Ovary (tissue), 3 donors: ENCODE data around the gene SEPTIN7.

Source experiments
- CTCF ChIP-seq, 3 donors: fragments of 450-650 bp in 2 of 3; fragments of 200-600 bp in 1 of 3; IDR thresholded peaks; one replicate each; pipeline versions ENCODE4 v1.5.1 to v1.8.0; 2016 to 2022; ENCODE audit warnings: antibody characterized with exemption in 3 of 3, mild to moderate bottlenecking in 1 of 3
- POLR2A ChIP-seq: fragments of 450-650 bp; IDR thresholded peaks from one replicate; pipeline ENCODE4 v1.6.1; 2017; ENCODE audit warnings: antibody characterized with exemption, mild to moderate bottlenecking, moderate library complexity
- donor health status: DM: no; HTN: no; CAD: no.

DNA sequence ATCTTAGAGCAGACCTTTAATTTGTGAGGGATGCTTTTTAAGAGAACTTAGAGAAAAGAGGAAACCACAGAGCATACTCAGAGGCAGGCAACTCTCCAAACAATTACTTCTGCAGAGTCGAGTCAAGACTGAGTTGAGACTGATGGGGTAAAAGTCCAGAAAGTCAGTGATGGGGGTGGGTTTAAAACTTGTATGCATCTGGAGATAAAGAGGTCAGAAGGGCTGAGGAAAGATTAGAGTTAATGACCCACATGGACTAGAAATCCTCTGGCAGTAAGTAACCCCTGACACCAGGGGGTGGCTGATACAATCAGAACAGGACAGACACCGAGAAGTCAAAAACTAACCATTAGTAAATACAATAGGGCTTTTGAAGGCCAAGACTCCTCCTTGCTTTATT lies 42.4 kb upstream of the SEPTIN7 start:
- TF ChIP-seq CTCF (IDR thresholded peaks at IDR 0.05) = no peak
- no peak for TF ChIP-seq POLR2A
